ENCODE results near the gene CEMIP. TPM values are rescaled to one million over a fixed set of nuclear protein-coding genes. Genes with fewer than 3 reads are reported as not detected.

CEMIP gene
- total and polyA plus RNA-seq, 8 donors, result 12.4 to 31.8 (median 27.4) TPM

- no peaks in the 10 kb centered on the region for H3K36me3 ChIP-seq
- H3K4me3 ChIP-seq, result no peak overlapping the region
- peak; percentile 63 for ATAC-seq
- H3K27ac ChIP-seq, result peak overlapping the region; percentile 33 to 75
- no peaks in the 10 kb centered on the region for H3K9me3 ChIP-seq
- TF ChIP-seq CTCF (IDR thresholded peaks at IDR 0.05), result peak; percentile 67 to 83
- DNase-seq, result peak in 3 of 4 donors; percentile 65 to 87 (median 73)
- H3K4me1 ChIP-seq, result peaks cover 19 to 46% of the 10 kb centered on the region in 2 donors
- H3K27me3 ChIP-seq, result peaks cover 12 to 45% of the 10 kb centered on the region in 2 donors
- intact Hi-C loops (cut with DNase I), result loop anchor here in 1 of 2 donors (5.0 kb wide), 3 partner anchors 191 to 314 kb away; no protein-coding TSS in a partner anchor
Measured at GRCh38 chr15:80776420-80777045, 2.6 kb upstream of the CEMIP start.

- Histone ChIP-seq H3K9me3 (no peaks in the 10 kb centered on the region), H3K4me3 (no peak overlapping the region), H3K27ac (peak overlapping the region; percentile 33 to 75), H3K36me3 (no peaks in the 10 kb centered on the region), H3K4me1 (peaks cover 19 to 46% of the 10 kb centered on the region in 2 donors), H3K27me3 (peaks cover 12 to 51% of the 10 kb centered on the region in 2 donors)
- intact Hi-C loops (cut with DNase I), result loop anchor here in 1 of 2 donors (5.0 kb wide), 3 partner anchors 190 to 315 kb away; no protein-coding TSS in a partner anchor
- DNase-seq, result peak in 2 of 4 donors; percentile 31 to 46
- ATAC-seq, result peak; percentile 2
- TF ChIP-seq CTCF (IDR thresholded peaks at IDR 0.05), result no peak
Measured at GRCh38 chr15:80777137-80777536, 2.0 kb upstream of the CEMIP start.

GRCh38 chr15:80777826-80778620 is 1.1 kb upstream of the CEMIP start:
- intact Hi-C loops (cut with DNase I), result loop anchor here in 1 of 2 donors (5.0 kb wide), 3 partner anchors 189 to 316 kb away; no protein-coding TSS in a partner anchor
- ATAC-seq (no peak), DNase-seq (no peak)
- H3K4me1 ChIP-seq, result peaks cover 19 to 46% of the 10 kb centered on the region in 2 donors
- no peak for TF ChIP-seq CTCF (IDR thresholded peaks at IDR 0.05)
- H3K27me3 ChIP-seq, result peaks cover 12 to 54% of the 10 kb centered on the region in 2 donors
- H3K36me3 ChIP-seq, result no peaks in the 10 kb centered on the region
- peak overlapping the region in 1 of 2 donors; percentile 75 for H3K27ac ChIP-seq
- no peak overlapping the region for H3K4me3 ChIP-seq
- H3K9me3 ChIP-seq, result no peaks in the 10 kb centered on the region

GRCh38 chr15:80778621-80778963 is 578 bp upstream of the CEMIP start:
- peaks cover 19 to 46% of the 10 kb centered on the region in 2 donors for H3K4me1 ChIP-seq
- DNase-seq (no peak), ATAC-seq (no peak)
- H3K4me3 ChIP-seq, result peak overlapping the region in 1 of 2 donors; percentile 52
- H3K27me3 ChIP-seq, result peaks cover 12 to 54% of the 10 kb centered on the region in 2 donors
- no peak for TF ChIP-seq CTCF (IDR thresholded peaks at IDR 0.05)
- no peaks in the 10 kb centered on the region for H3K36me3 ChIP-seq
- intact Hi-C loops (cut with DNase I), result loop anchor here in 1 of 2 donors (5.0 kb wide), 3 partner anchors 189 to 316 kb away; no protein-coding TSS in a partner anchor
- no peak overlapping the region for H3K27ac ChIP-seq
- no peaks in the 10 kb centered on the region for H3K9me3 ChIP-seq

All from left lung (tissue), 10 donors.